Activated CD4-positive, alpha-beta T cell treated with anti-CD3 and anti-CD28 coated beads, Interleukin-2, amount 50 U/mL, for 48 hours (primary cell): Measurements from ENCODE around the gene LRIG1.

Experiments used
- DNase-seq, 2 experiments: peaks; one replicate each; pipeline ENCODE4 v3.0.0-alpha.2; 2020

The LRIG1 gene

GRCh38 chr3:66465587-66465986, 35.2 kb downstream of the LRIG1 start:
- no peak for DNase-seq

GRCh38 chr3:66465034-66465433, 35.8 kb downstream of the LRIG1 start:
- DNase-seq = no peak

- DNase-seq = no peak
Observed at GRCh38 chr3:66464512-66464894, 36.3 kb downstream of the LRIG1 start.

- DNase-seq = no peak
Observed at GRCh38 chr3:66463730-66464511, 36.9 kb downstream of the LRIG1 start.

GRCh38 chr3:66463054-66463631, 37.7 kb downstream of the LRIG1 start:
- DNase-seq = no peak

- DNase-seq = no peak
Observed at GRCh38 chr3:66457252-66457651, 43.6 kb downstream of the LRIG1 start.

GRCh38 chr3:66456711-66457173, 44.1 kb downstream of the LRIG1 start:
- no peak for DNase-seq

- no peak for DNase-seq
Observed at GRCh38 chr3:66454464-66454859, 46.4 kb downstream of the LRIG1 start.

GRCh38 chr3:66453651-66454463, 47.0 kb downstream of the LRIG1 start:
- DNase-seq = no peak

GRCh38 chr3:66452303-66453011, 48.4 kb downstream of the LRIG1 start:
- DNase-seq = no peak

- DNase-seq = no peak
Observed at GRCh38 chr3:66451766-66452165, 49.1 kb downstream of the LRIG1 start.

GRCh38 chr3:66450390-66451022, 50.3 kb downstream of the LRIG1 start:
- DNase-seq = no peak

GRCh38 chr3:66449411-66449974, 51.3 kb downstream of the LRIG1 start:
- DNase-seq = no peak

- DNase-seq = no peak
Observed at GRCh38 chr3:66444146-66444644, 56.6 kb downstream of the LRIG1 start.

- no peak for DNase-seq
Observed at GRCh38 chr3:66443118-66443803, 57.6 kb downstream of the LRIG1 start.

GRCh38 chr3:66442254-66443117, 58.3 kb downstream of the LRIG1 start:
- DNase-seq = no peak

- no peak for DNase-seq
Observed at GRCh38 chr3:66441692-66442091, 59.1 kb downstream of the LRIG1 start.

GRCh38 chr3:66441129-66441528, 59.7 kb downstream of the LRIG1 start:
- no peak for DNase-seq

- no peak for DNase-seq
Observed at GRCh38 chr3:66439666-66440344, 61.0 kb downstream of the LRIG1 start.

GRCh38 chr3:66438046-66438445, 62.8 kb downstream of the LRIG1 start:
- DNase-seq = no peak
